B cell (primary cell): ENCODE results near the gene ZNF407. TPM values are rescaled to one million over a fixed set of nuclear protein-coding genes. Genes with fewer than 3 reads are reported as not detected.

Experiments used
- ATAC-seq: fragments of 200-7000 bp; cut with Tn5 transposase; one replicate; pipeline ENCODE4 v1.10.0; 2021; ENCODE audit warnings: low read depth, mild to moderate bottlenecking, moderate number of reproducible peaks, moderate library complexity
- CTCF ChIA-PET: fragments of 350-600 bp; sonication (Branson Sonifier 250); formaldehyde crosslinking; loops from one replicate; lab custom pipeline; 2021; ENCODE audit warnings: antibody characterized with exemption, inconsistent platforms; lab: Charles Lee
- POLR2A ChIA-PET: fragments of 350-600 bp; sonication (Branson Sonifier 250); formaldehyde crosslinking; loops from one replicate; lab custom pipeline; 2021; ENCODE audit warnings: antibody characterized with exemption; lab: Charles Lee
- DNase-seq: peaks from one replicate; pipeline ENCODE4 v3.0.0; 2013
- H2AFZ ChIP-seq: 2 replicates; pipeline ENCODE4 v1.6.1; 2012; ENCODE audit warnings: mild to moderate bottlenecking, low read depth, low read length; ENCODE audit not compliant: insufficient read depth, poor library complexity, severe bottlenecking
- H3K27ac ChIP-seq, 2 donors: 1 replicate in 1 of 2; 2 replicates in 1 of 2; pipeline ENCODE4 v1.5.1; 2012 to 2013; ENCODE audit warnings: low read length in 2 of 2, mild to moderate bottlenecking in 2 of 2, moderate library complexity in 1 of 2
- H3K27me3 ChIP-seq, 4 experiments: fragments of 200-600 bp in 1 of 4; sonication (generic) in 1 of 4; replicated peaks in 1 of 4; 1 replicate in 2 of 4; 2 replicates in 2 of 4; pipeline versions ENCODE4 v1.6.1 to v1.7.0; 2013 to 2016; ENCODE audit warnings: low read length in 3 of 4, mild to moderate bottlenecking in 2 of 4, mixed read lengths in 1 of 4, moderate library complexity in 1 of 4; ENCODE audit not compliant: insufficient read depth in 4 of 4, control insufficient read depth in 3 of 4; ENCODE audit errors: control extremely low read depth in 1 of 4
- H3K36me3 ChIP-seq, 2 experiments: replicated peaks in 1 of 2; 1 replicate in 1 of 2; 2 replicates in 1 of 2; pipeline versions ENCODE4 v1.6.1 to v1.7.1; 2013; ENCODE audit warnings: low read length in 1 of 2; ENCODE audit not compliant: insufficient read depth in 2 of 2, control insufficient read depth in 1 of 2; ENCODE audit errors: control extremely low read depth in 1 of 2, extremely low read depth in 1 of 2
- H3K4me1 ChIP-seq, 2 donors: fragments of 200-600 bp in 1 of 2; sonication (generic) in 1 of 2; 1 replicate in 1 of 2; 2 replicates in 1 of 2; pipeline versions ENCODE4 v1.5.1 to v1.6.1; 2013 to 2017; ENCODE audit warnings: low read length in 2 of 2; ENCODE audit not compliant: control insufficient read depth in 2 of 2, insufficient read depth in 2 of 2
- H3K4me2 ChIP-seq: replicated peaks from 2 replicates; pipeline ENCODE3; 2012; ENCODE audit warnings: mild to moderate bottlenecking, low read depth, low read length; ENCODE audit not compliant: poor library complexity, severe bottlenecking
- H3K4me3 ChIP-seq, 5 experiments: fragments of 200-600 bp in 1 of 5; sonication (generic) in 1 of 5; 1 replicate in 3 of 5; 2 replicates in 2 of 5; pipeline versions ENCODE4 v1.5.1 to v1.7.0; 2011 to 2016; ENCODE audit warnings: low read length in 4 of 5, mild to moderate bottlenecking in 4 of 5, low read depth in 2 of 5, control low read depth in 1 of 5, moderate library complexity in 1 of 5; ENCODE audit not compliant: insufficient read depth in 1 of 5; ENCODE audit errors: control extremely low read depth in 1 of 5, extremely low read depth in 1 of 5
- H3K79me2 ChIP-seq: fragments of 200-600 bp; sonication (generic); one replicate; pipeline ENCODE4 v1.6.0; 2016; ENCODE audit warnings: low read length; ENCODE audit not compliant: control insufficient read depth, insufficient read depth
- H3K9ac ChIP-seq: fragments of 200-600 bp; sonication (generic); 2 replicates; pipeline ENCODE4 v1.6.1; 2017; ENCODE audit warnings: mild to moderate bottlenecking, low read length, moderate library complexity
- H3K9me3 ChIP-seq, 3 donors: one replicate each; pipeline versions ENCODE4 v1.6.1 to v1.7.1; 2013; ENCODE audit warnings: low read length in 2 of 3; ENCODE audit not compliant: control insufficient read depth in 2 of 3, insufficient read depth in 1 of 3; ENCODE audit errors: control extremely low read depth in 1 of 3
- H4K20me1 ChIP-seq: 2 replicates; pipeline ENCODE4 v1.6.0; 2012; ENCODE audit warnings: mild to moderate bottlenecking, low read length; ENCODE audit not compliant: insufficient read depth, control insufficient read depth, poor library complexity, severe bottlenecking
- H3K27ac Mint-ChIP-seq: one replicate; pipeline ENCODE4 v1.8.0; 2021; ENCODE audit warnings: mixed read lengths
- H3K27me3 Mint-ChIP-seq: one replicate; pipeline ENCODE4 v1.8.0; 2021; ENCODE audit warnings: mixed read lengths
- H3K4me1 Mint-ChIP-seq: one replicate; pipeline ENCODE4 v1.8.0; 2021; ENCODE audit warnings: mixed read lengths
- H3K4me3 Mint-ChIP-seq: one replicate; pipeline ENCODE4 v1.8.0; 2021; ENCODE audit warnings: mixed read lengths
- H3K9me3 Mint-ChIP-seq: one replicate; pipeline ENCODE4 v1.8.0; 2022; ENCODE audit warnings: mixed read lengths; ENCODE audit not compliant: insufficient read depth
- CTCF ChIP-seq: fragments of 200-600 bp; IDR thresholded peaks from one replicate; pipeline ENCODE4 v1.8.0; 2022; ENCODE audit warnings: antibody characterized with exemption, mild to moderate bottlenecking
- EZH2 ChIP-seq: IDR thresholded peaks from 2 replicates; pipeline ENCODE4 v1.6.1; 2012; ENCODE audit warnings: borderline replicate concordance, low read depth, mild to moderate bottlenecking, moderate library complexity, low read length; ENCODE audit not compliant: insufficient read depth, poor library complexity, severe bottlenecking
- whole genome bisulfite sequencing: methylation state at CpG from one replicate; pipeline ENCODE4 v1.1.5; 2013; ENCODE audit warnings: missing lambda C conversion rate; ENCODE audit not compliant: insufficient coverage; 5-methylcytosine and 5-hydroxymethylcytosine counted together
- intact Hi-C: fragments of 100-400 bp; cut with micrococcal nuclease; formaldehyde crosslinking; loops from one replicate; pipeline ENCODE4 v1.10.0; 2022
- polyA plus RNA-seq: library from polyadenylated mRNA; depleted of rRNA; stranded (reverse); fragments of >200 nt; gene quantifications from 2 replicates; pipeline ENCODE4 v1.2.3, GENCODE V29; 2012
- total RNA-seq, 2 donors: library from RNA; stranded (reverse); fragments of 120-200 nt in 1 of 2; gene quantifications; 1 replicate in 1 of 2; 2 replicates in 1 of 2; pipeline versions ENCODE4 v1.2.3 to v1.2.4, GENCODE V29; 2013 to 2022

ZNF407 gene
- total and polyA plus RNA-seq, 2 donors (not counting 1 experiment from before 2014, with no cell fraction given), result 4.5 to 37.1 TPM

DNA sequence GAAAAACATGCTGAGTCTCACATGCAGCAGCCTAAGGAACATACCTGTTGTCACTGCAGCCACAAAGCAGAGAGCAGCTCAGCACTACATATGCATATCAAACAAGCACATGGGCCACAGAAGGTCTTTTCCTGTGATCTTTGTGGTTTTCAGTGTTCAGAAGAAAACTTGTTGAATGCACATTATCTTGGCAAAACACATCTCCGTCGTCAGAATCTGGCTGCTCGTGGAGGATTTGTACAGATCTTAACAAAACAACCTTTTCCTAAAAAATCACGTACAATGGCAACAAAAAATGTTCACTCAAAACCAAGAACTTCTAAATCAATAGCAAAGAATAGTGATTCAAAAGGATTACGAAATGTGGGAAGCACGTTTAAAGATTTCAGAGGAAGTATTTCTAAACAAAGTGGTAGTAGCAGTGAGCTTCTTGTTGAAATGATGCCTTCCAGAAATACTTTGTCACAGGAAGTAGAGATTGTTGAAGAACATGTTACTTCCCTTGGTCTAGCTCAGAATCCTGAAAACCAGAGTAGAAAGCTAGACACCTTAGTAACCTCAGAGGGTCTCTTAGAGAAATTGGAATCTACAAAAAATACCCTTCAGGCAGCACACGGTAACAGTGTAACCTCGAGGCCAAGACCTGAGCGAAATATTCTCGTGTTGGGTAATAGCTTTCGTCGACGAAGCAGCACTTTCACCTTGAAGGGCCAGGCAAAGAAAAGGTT lies 34.1 kb downstream of the ZNF407 start:
- no peak overlapping the region for H3K9ac ChIP-seq
- H3K4me1 ChIP-seq, result no peaks in the 10 kb centered on the region
- DNase-seq, result no peak
- TF ChIP-seq EZH2 (no peak), CTCF (no peak)
- H3K4me3 Mint-ChIP-seq, result no peak overlapping the region
- H3K9me3 ChIP-seq, result peaks cover 0 to 3% (median 0%) of the 10 kb centered on the region in 3 donors
- ChIA-PET CTCF (no interaction called here), POLR2A (no interaction called here)
- peak overlapping the region; percentile 29 for H3K27ac Mint-ChIP-seq
- no peaks in the 10 kb centered on the region for H3K27me3 Mint-ChIP-seq
- H3K36me3 ChIP-seq, result peaks cover 3 to 25% of the 10 kb centered on the region in 2 experiments
- H3K27me3 ChIP-seq, result no peaks in the 10 kb centered on the region
- intact Hi-C loops, result loop anchor here (1.0 kb wide), 1 partner anchor 31 kb away; no protein-coding TSS in a partner anchor
- H3K4me3 ChIP-seq, result no peak overlapping the region
- no peaks in the 10 kb centered on the region for H3K79me2 ChIP-seq
- H3K27ac ChIP-seq, result no peak overlapping the region
- ATAC-seq, result no peak
- no peak overlapping the region for H3K4me2 ChIP-seq
- WGBS, result 71% methylated on average over 9 of the region's 13 CpGs
- no peaks in the 10 kb centered on the region for H3K9me3 Mint-ChIP-seq
- no peak overlapping the region for H2AFZ ChIP-seq
- peaks cover 12% of the 10 kb centered on the region for H3K4me1 Mint-ChIP-seq
- peaks cover 13% of the 10 kb centered on the region for H4K20me1 ChIP-seq

DNA sequence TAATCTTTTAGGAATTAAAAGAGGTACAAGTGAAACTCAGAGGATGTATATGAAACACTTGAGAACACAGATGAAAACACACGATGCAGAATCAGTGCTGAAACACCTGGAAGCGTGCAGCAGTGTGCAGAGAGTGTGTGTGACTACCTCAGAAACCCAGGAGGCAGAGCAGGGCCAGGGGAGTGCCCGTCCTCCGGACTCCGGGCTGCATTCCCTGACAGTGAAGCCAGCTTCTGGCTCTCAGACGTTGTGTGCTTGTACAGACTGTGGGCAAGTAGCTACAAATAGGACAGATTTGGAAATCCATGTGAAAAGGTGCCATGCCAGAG lies 34.6 kb downstream of the ZNF407 start:
- WGBS, result 98% methylated on average over 6 of the region's 6 CpGs
- ChIA-PET POLR2A (no interaction called here), CTCF (no interaction called here)
- no peak overlapping the region for H3K4me2 ChIP-seq
- no peaks in the 10 kb centered on the region for H3K27me3 ChIP-seq
- no peaks in the 10 kb centered on the region for H3K27me3 Mint-ChIP-seq
- no peak for TF ChIP-seq CTCF
- no peak for TF ChIP-seq EZH2
- no peaks in the 10 kb centered on the region for H3K79me2 ChIP-seq
- DNase-seq, result no peak
- ATAC-seq, result no peak
- no peak overlapping the region for H3K27ac Mint-ChIP-seq
- peaks cover 8% of the 10 kb centered on the region for H3K4me1 Mint-ChIP-seq
- no peak overlapping the region for H3K27ac ChIP-seq
- no peaks in the 10 kb centered on the region for H3K9me3 Mint-ChIP-seq
- H3K9ac ChIP-seq, result no peak overlapping the region
- H2AFZ ChIP-seq, result no peak overlapping the region
- no peak overlapping the region for H3K4me3 Mint-ChIP-seq
- no peak overlapping the region for H3K4me3 ChIP-seq
- intact Hi-C loops, result loop anchor here (1.0 kb wide), 1 partner anchor 30 kb away; no protein-coding TSS in a partner anchor
- peaks cover 3 to 25% of the 10 kb centered on the region in 2 experiments for H3K36me3 ChIP-seq
- H3K4me1 ChIP-seq, result no peaks in the 10 kb centered on the region
- peaks cover 0 to 3% (median 0%) of the 10 kb centered on the region in 3 donors for H3K9me3 ChIP-seq
- H4K20me1 ChIP-seq, result peaks cover 8% of the 10 kb centered on the region
